ENCODE results near the gene MAML1. TPM values are rescaled to one million over a fixed set of nuclear protein-coding genes. Genes with fewer than 3 reads are reported as not detected.

The MAML1 gene
- total and polyA plus RNA-seq, 2 experiments from 2014 or later: 5.8 to 9.5 TPM

GRCh38 chr5:179769796-179770195 lies 37.2 kb downstream of the MAML1 start:
- 84 to 89% methylated on average over 5 of the region's 5 CpGs for WGBS, 2 experiments (ENCODE audit: low coverage in 1 of 2, low lambda C conversion rate in 2 of 2, missing lambda C conversion rate in 2 of 2)
- Histone ChIP-seq H2AFZ (no peak overlapping the region), H3F3A (ENCODE audit: insufficient read depth) (peaks cover 27% of the 10 kb centered on the region), H3K4me2 (ENCODE audit: unreplicated experiment) (no peak overlapping the region), H3K27ac (no peak overlapping the region), H3K36me3 (ENCODE audit: low read depth) (peaks cover 43% of the 10 kb centered on the region), H3K4me1 (ENCODE audit: insufficient read depth) (peaks cover 24% of the 10 kb centered on the region), H3K4me3 (no peak overlapping the region), H3K9me3 (ENCODE audit: low read depth) (no peaks in the 10 kb centered on the region), H3K9ac (no peak overlapping the region), H3K27me3 (replicated peaks; ENCODE audit: insufficient read depth) (no peaks in the 10 kb centered on the region), H4K20me1 (ENCODE audit: insufficient read depth) (no peaks in the 10 kb centered on the region), H3K79me2 (ENCODE audit: insufficient read depth) (peaks cover 49% of the 10 kb centered on the region), H3K9me2 (ENCODE audit: insufficient read depth) (no peaks in the 10 kb centered on the region)
- no peak for TF ChIP-seq EZH2phosphoT487 (IDR thresholded peaks at IDR 0.05; ENCODE audit: insufficient read depth, low read depth)
- no peak for TF ChIP-seq EZH2 (IDR thresholded peaks at IDR 0.05; ENCODE audit: insufficient read depth, poor library complexity, severe bottlenecking)
- no peak for DNase-seq
- in situ Hi-C loops (cut with MboI): no loop called here

- H3K27ac ChIP-seq: no peak overlapping the region
- H3K9ac ChIP-seq: no peak overlapping the region
- H2AFZ ChIP-seq: no peak overlapping the region
- TF ChIP-seq EZH2phosphoT487 (IDR thresholded peaks at IDR 0.05; ENCODE audit: insufficient read depth, low read depth) (no peak), EZH2 (IDR thresholded peaks at IDR 0.05; ENCODE audit: insufficient read depth, poor library complexity, severe bottlenecking) (no peak)
- DNase-seq: no peak
- whole genome bisulfite sequencing, 2 experiments (ENCODE audit: low coverage in 1 of 2, low lambda C conversion rate in 2 of 2, missing lambda C conversion rate in 2 of 2): 98 to 99% methylated on average over 4 of the region's 4 CpGs
- peaks cover 55% of the 10 kb centered on the region for H3K36me3 ChIP-seq (ENCODE audit: low read depth)
- no peaks in the 10 kb centered on the region for H4K20me1 ChIP-seq (ENCODE audit: insufficient read depth)
- no peaks in the 10 kb centered on the region for H3K27me3 ChIP-seq (replicated peaks; ENCODE audit: insufficient read depth)
- peaks cover 46% of the 10 kb centered on the region for H3K79me2 ChIP-seq (ENCODE audit: insufficient read depth)
- peaks cover 12% of the 10 kb centered on the region for H3F3A ChIP-seq (ENCODE audit: insufficient read depth)
- no peak overlapping the region for H3K4me2 ChIP-seq (ENCODE audit: unreplicated experiment)
- H3K9me3 ChIP-seq (ENCODE audit: low read depth): no peaks in the 10 kb centered on the region
- no peaks in the 10 kb centered on the region for H3K9me2 ChIP-seq (ENCODE audit: insufficient read depth)
- no peak overlapping the region for H3K4me3 ChIP-seq
- in situ Hi-C loops (cut with MboI): no loop called here
- H3K4me1 ChIP-seq (ENCODE audit: insufficient read depth): peaks cover 8% of the 10 kb centered on the region
Measured at GRCh38 chr5:179771311-179771895, 38.8 kb downstream of the MAML1 start.

GRCh38 chr5:179772351-179772750 lies 39.7 kb downstream of the MAML1 start:
- H3K36me3 ChIP-seq (ENCODE audit: low read depth): peaks cover 57% of the 10 kb centered on the region; the same call in 1 of the 2 replicates
- H3K9me3 ChIP-seq (ENCODE audit: low read depth): no peaks in the 10 kb centered on the region
- no peak overlapping the region for H3K9ac ChIP-seq
- 0 out of 2 replicates have a peak, but pooled peaks cover 2% of the 10 kb centered on the region for H3F3A ChIP-seq (ENCODE audit: insufficient read depth)
- no peak overlapping the region for H3K27ac ChIP-seq
- no peaks in the 10 kb centered on the region for H4K20me1 ChIP-seq (ENCODE audit: insufficient read depth)
- no peak overlapping the region for H3K4me2 ChIP-seq (ENCODE audit: unreplicated experiment)
- no peaks in the 10 kb centered on the region for H3K4me1 ChIP-seq (ENCODE audit: insufficient read depth)
- no peak for DNase-seq
- H3K79me2 ChIP-seq (ENCODE audit: insufficient read depth): peaks cover 37% of the 10 kb centered on the region
- H3K4me3 ChIP-seq: no peak overlapping the region
- in situ Hi-C loops (cut with MboI): no loop called here
- no peak overlapping the region for H2AFZ ChIP-seq
- H3K9me2 ChIP-seq (ENCODE audit: insufficient read depth): no peaks in the 10 kb centered on the region
- TF ChIP-seq EZH2 (IDR thresholded peaks at IDR 0.05; ENCODE audit: insufficient read depth, poor library complexity, severe bottlenecking) (no peak), EZH2phosphoT487 (IDR thresholded peaks at IDR 0.05; ENCODE audit: insufficient read depth, low read depth) (no peak)
- no peaks in the 10 kb centered on the region for H3K27me3 ChIP-seq (replicated peaks; ENCODE audit: insufficient read depth)
- 95 to 96% methylated on average over 6 of the region's 6 CpGs for WGBS, 2 experiments (ENCODE audit: low coverage in 1 of 2, low lambda C conversion rate in 2 of 2, missing lambda C conversion rate in 2 of 2)

- Histone ChIP-seq H3K79me2 (ENCODE audit: insufficient read depth) (peaks cover 24% of the 10 kb centered on the region), H3K27me3 (replicated peaks; ENCODE audit: insufficient read depth) (no peaks in the 10 kb centered on the region), H3K36me3 (ENCODE audit: low read depth) (peaks cover 57% of the 10 kb centered on the region; the same call in 1 of the 2 replicates), H3K4me3 (no peak overlapping the region), H3K9me2 (ENCODE audit: insufficient read depth) (no peaks in the 10 kb centered on the region), H3K4me1 (ENCODE audit: insufficient read depth) (no peaks in the 10 kb centered on the region), H3F3A (ENCODE audit: insufficient read depth) (no peaks in the 10 kb centered on the region), H3K4me2 (ENCODE audit: unreplicated experiment) (no peak overlapping the region), H4K20me1 (ENCODE audit: insufficient read depth) (no peaks in the 10 kb centered on the region), H3K9me3 (ENCODE audit: low read depth) (no peaks in the 10 kb centered on the region), H3K27ac (no peak overlapping the region), H2AFZ (no peak overlapping the region), H3K9ac (no peak overlapping the region)
- 86 to 92% methylated on average over 9 of the region's 9 CpGs for WGBS, 2 experiments (ENCODE audit: low coverage in 1 of 2, low lambda C conversion rate in 2 of 2, missing lambda C conversion rate in 2 of 2)
- no peak for DNase-seq
- no peak for TF ChIP-seq EZH2phosphoT487 (IDR thresholded peaks at IDR 0.05; ENCODE audit: insufficient read depth, low read depth)
- no peak for TF ChIP-seq EZH2 (IDR thresholded peaks at IDR 0.05; ENCODE audit: insufficient read depth, poor library complexity, severe bottlenecking)
- in situ Hi-C loops (cut with MboI): no loop called here
Measured at GRCh38 chr5:179773686-179774040, 41.0 kb downstream of the MAML1 start.

Data from GM23248 (cell line).